HL-60/S4 treated with retinoic acid at 250 ng/mL for 4 days and 3 days (cell line): ENCODE results near the gene KRT77.

ENCODE experiments used
- in situ Hi-C: fragments of 300-500 bp; cut with MboI; formaldehyde crosslinking; loops from 2 replicates; pipeline ENCODE4 v1.7.0; 2022; ENCODE audit warnings: low sequenced_read_pairs

The KRT77 gene

DNA sequence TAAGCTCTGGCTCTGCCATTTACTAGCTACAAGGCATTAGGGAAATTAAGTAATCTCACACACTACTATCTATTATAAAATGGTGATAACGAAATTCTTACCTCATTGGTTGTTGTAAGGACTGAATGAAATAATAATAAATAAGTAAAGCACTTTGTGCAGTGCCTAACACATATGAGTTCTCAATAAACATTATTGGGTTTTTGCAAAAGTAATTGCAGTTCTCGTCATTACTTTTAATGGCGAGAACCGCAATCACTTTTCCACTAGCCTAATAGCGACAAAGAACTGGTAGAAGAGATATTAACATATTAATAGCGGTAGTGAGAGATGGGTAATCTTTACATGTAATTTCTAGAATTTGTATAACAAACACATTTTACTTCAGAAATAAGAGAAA lies 9.2 kb downstream of the KRT77 start:
- in situ Hi-C loops = no loop called here

DNA sequence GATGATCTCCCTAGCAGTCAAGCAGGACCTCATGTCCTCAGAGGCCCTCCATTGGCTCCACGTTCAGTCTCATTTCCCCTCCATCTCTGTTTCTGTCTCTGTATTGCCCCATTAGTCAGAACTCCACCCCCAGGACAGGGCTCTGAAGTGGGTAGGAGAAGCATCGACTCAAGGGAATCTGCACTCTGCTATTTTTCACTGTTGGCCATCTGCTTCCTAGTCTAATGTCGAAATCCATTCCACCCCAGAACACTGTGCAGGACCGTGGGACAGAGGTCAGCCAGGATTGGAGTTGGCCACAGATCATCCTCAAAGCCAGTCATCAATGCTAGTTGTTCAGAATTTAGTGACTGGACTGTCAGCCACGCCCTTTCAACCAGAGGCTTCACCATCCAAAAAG lies 10.1 kb downstream of the KRT77 start:
- in situ Hi-C loops = no loop called here

DNA sequence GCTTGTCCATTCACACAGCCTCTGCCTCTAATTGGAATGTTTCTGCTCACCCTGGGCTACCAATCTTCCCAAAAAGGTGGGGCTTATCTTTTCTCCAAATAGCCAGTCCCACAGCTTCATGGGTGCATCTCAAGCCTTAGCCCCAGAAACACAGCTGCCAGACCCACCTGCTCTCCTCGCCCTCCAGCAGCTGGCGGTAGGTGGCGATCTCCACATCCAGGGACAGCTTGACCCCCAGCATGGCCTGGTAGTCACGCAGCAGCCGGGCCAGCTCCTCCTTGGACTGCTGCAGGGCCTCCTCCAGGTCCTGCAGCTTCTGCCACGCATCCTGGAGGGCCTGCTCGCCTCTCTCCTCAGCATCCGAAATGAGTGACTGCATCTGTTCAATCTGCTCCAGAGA lies 11.1 kb downstream of the KRT77 start:
- in situ Hi-C loops = no loop called here

DNA sequence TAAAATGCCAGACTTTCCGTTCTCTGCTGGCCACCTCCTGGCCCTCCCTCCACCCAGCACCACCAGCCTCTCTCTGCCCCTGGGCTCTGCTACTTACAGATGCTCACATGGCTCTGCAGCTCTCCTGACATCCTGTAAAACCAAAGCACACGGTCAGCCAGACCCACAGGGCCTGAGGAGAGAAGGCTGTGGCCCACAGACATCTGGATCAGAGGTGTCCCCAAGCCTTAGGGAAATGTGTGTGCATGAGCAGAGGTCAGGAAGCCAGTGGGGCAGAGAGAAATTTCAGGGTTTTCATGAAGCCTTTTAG lies 11.5 kb downstream of the KRT77 start:
- in situ Hi-C loops = no loop called here

DNA sequence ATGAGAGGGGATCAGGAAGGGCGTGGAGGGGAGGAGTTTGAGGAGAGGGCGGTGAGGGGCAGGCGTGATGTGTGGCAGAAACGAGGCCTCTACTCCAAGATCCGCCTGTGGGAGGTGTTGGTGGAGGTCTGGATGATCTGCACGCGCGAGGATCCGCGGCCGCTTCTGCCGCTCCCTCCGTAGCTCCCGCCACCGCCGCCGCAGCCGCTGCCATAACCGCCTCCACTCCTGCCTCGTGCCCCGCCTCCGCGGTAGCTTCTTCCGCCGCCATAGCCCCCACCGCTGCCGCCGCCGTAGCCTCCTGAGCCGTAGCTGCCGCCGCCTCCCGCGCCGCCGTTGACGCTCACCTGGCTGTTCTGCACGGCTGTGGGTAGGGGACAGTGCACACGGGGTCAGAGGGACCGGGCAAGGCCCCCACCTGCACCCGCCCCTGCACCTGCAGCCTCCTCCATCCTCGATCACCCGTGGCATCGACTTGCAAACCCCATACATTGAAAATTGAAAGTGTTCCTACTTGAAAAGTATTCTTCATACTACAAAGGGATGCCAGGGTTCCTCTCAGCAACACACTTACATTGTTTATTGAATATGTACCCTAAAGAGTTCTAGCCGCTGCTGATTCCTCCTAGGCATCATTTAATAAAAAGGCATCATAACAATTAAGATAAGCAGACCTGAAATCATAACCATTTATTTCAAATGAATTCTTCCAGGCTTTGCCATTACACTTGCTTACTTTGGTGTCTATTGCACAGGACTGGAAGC lies 12.1 kb downstream of the KRT77 start:
- in situ Hi-C loops = no loop called here

DNA sequence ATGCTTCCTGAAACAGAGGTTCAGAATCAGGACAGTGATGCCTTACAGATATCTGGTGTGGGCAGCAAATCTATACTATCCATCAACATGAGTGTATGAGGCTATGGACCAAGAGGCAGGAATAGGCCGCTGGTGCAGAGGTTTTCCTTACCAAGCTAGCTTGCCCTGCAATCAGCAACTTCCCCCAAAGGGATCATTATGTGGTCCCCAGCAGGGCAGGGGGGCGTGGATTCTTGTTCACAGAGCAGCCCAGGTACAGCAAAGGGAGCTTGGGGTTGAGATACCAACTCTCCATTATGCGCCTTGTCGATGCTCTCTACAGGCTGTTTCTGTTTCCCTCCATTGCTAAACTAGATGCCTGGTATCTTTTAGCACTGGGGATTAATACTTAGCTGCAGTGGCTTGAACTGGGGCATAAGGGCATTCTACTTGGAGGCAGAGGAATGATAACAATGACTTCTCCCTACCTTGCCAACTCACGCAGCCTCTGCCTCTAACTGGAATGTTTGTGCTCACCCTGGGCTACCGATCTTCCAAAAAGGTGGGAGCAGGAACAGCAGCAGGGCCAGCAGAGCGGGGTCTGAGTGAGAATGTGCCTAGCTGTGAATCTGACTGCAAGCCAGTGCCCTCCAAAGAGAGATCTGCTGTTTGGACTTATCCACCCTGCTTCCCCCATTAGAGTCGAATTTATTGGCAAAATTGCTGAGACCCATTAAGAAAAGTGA lies 12.8 kb downstream of the KRT77 start:
- in situ Hi-C loops = no loop called here

DNA sequence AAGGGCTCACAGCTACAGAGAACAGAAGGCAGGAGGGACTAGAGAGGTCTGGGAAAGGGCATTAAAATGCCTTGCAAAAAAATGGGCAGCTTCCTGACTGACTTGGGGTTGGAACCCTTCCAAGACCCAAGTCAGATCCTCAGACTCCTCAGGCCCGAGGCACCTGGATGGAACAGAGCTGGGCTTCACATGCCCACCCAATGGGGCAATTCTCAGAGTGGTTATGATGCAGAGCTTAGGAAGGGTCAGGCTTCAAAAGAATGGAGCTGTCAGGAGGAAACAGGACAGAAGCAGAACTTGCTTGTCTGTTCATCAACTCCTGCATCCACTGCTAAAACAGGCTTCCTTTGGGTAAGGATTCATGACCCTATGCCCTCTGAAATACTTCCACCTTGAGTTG lies 13.4 kb downstream of the KRT77 start:
- in situ Hi-C loops = no loop called here

DNA sequence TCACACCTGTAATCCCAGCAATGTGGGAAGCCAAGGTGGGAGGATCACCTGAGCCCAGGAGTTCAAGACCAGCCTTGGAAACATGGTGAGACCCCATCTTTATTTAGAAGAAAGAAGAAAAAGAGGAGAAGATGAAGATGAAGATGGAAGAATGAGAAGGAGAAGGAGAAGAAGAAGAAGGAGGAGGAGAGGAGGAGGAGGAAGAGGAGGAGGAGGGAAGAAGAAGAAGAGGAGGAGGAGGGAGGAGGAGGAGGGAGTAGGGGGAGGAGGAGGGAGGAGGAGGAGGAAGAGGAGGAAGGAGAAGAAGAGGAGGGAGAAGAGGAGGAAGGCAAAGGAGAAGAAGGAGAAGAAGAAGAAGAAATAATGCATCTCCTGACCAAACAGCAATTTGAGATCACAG lies 14.1 kb downstream of the KRT77 start:
- in situ Hi-C loops = no loop called here

DNA sequence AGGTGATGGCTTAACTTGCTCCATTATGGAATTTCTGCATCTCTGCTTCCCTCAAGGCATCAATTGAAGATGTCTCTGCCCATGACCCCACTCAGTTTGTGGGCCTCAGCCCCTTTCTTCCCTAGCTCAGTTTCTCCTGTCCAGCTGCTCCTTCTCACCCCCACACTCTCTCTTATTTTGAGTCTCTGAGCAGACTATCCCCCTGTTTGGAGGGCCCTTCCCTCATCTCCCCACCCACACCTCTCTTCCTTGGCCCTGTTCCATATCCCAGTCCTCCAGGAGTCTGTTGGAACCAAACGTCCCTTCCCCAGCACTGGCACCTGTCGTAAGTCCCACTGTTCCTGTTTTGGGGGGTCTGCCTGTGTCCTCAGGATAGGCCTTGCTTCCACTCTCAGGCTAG lies 14.8 kb downstream of the KRT77 start:
- in situ Hi-C loops = no loop called here

DNA sequence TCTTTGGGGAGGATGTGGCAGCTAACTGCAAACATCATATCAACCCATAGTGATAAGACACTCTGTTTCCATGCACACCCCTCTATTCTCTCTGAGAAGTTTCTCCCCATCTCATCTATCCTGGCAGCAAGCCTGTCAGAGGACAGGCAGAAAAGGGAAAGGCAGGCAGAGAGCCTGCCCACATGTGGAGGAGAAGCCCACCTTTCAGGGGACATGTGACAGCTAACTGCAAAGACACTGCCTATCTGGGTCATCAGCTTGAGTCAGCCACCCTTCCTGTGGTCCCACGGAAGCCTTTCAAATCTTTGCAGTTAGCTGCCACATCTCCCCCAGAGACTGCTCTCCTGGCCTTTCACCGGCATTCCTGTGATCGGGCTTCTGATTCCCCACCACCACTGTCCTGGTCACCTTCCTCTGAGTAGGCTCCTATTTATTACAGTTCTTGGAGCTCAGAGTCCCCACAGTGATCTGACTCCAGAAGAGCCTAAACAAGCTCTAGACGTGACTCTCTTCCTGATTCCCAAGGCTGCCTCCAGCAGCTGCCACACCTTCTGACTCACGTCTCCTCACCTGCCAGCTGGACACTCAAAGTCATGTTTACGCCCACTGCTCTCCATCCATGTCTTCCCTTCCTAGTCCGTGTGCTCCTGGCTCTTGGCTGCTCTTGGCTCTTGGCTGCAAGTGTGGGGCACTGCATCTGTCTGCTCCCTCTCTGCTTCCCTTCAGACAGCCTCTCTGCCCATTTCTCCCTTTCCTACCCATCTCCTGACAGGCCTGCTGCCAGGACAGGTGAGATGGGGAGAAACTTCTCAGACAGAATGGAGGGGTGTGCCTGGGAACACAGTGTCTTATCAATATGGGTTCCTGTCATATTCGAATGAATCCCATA lies 15.6 kb downstream of the KRT77 start:
- in situ Hi-C loops = no loop called here

DNA sequence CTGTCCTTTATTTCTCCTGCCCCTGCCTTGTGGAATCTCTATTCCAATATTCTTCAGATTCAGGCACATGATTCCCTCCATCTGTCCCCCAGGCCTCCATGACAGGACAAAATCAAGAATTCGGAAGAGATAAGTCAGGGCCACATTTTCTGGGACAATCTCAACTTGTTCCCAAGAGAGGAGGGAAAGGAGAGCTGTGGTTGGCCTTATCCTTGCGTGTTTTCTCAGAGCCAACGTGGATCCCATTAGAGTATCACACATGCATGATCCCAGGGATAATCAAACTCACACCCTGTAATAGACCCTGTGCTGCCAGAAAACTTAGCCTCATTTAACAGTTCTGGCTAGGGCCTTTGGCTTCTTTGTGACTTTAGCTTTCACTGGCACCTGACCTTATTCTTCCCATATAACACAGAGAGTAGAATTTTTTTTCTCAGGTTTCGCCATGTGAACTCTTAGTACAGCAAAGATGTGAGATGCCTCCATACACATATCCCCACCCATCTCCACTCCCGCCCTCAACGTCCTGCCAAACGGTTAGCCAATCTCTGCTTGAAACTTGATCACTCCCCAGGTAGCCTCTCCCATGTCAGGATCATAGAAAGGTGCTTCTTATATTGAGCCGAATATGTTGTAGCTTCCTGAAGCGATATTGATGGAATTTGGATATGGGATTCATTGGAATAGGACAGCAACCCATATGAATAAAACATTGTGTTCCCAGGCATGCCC lies 16.4 kb downstream of the KRT77 start:
- in situ Hi-C loops = no loop called here

DNA sequence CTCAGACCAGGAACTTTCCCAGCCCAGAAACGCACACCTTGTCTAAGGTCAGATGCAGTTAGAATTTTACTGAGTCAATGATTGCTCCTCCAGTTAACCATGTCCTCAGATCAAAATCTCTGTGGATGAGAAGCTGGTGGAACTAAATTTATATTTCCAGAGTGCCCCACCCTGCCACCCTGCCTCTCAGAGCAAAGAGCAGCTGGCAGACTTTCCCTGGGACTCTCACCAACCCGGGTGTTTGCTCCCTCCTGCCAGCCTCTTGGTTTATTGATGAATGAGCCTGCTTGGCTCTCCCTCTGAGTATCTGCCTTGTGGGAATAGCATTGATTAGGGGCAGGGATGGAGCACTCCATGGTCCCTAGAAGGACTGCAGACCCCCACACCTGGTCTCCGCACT lies 17.3 kb downstream of the KRT77 start:
- in situ Hi-C loops = no loop called here

DNA sequence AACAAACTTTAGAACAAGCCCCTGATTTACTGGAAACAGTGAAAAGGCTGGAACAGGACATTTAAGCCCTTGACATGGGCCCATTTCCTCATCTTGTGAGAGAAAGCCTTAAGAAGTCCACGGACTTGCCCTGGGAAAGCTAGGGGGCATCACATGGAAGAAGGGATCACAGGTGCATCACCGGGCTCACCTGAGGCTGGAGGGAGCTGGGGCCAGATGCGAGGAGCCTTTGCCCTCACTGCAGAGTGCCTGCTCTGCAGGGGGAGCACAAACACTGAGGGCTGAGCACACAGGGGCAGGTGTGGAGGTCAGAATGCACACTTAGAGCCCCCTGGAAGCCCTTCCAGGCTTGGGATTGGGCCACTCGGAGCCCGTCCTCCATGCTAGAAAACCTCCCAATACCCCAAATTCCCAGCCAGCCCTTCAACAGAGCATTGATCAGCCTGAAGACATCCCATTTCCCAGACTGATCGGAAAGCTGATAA lies 17.9 kb downstream of the KRT77 start:
- in situ Hi-C loops = no loop called here

DNA sequence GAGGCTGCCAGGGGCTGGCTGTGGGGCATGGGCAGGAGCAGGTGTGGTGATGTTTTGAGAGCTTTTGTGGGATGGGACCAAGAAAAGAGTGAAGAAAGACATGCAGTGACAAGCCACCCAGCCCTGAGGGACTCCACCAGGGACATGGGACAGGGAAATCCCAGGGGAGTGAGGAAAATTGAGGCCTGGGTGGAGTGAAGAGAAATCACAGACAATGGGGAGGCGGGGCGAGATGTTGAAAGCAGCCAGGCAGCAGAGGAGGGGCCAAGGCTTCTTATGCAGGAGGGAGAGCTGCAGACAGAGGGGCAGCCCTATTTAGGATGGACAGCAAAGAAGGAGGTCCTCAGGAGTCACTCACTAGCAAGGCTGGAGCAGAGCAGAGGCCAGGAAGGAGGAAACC lies 18.9 kb downstream of the KRT77 start:
- in situ Hi-C loops = no loop called here

DNA sequence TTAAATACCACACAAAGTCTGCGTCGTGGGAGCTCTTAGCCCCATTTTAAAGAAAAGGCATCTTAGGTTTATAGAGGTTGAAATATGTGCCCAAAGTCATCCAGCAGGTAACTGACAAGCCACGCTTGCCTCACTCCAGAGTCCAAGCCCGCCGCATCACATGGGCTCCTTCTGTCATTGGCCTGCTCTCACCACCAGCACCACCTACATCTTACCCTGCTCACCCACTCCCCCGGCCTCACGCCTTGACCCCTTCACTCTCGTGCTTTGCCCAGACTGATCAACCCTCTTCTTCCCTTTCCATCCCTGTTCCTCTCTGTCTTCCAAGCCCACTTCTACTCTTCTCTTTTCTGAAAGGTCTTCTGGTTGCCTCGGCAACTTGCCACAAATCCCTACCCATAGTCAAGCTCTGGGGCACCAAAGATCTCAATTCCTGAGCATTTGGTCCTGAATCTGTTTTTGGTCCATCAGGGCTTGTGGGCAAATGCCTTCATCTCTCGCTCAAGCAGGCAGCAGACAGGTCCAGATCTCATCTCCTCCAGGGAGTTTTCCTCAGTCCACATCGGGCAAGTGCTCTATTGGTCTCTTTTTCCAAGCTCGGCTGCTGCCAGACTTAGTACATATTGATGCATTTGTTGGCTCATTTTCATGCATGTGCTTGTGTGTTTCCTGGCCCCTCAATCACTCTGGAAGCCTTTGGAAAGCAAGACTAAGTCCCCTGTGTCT lies 19.6 kb downstream of the KRT77 start:
- in situ Hi-C loops = no loop called here

DNA sequence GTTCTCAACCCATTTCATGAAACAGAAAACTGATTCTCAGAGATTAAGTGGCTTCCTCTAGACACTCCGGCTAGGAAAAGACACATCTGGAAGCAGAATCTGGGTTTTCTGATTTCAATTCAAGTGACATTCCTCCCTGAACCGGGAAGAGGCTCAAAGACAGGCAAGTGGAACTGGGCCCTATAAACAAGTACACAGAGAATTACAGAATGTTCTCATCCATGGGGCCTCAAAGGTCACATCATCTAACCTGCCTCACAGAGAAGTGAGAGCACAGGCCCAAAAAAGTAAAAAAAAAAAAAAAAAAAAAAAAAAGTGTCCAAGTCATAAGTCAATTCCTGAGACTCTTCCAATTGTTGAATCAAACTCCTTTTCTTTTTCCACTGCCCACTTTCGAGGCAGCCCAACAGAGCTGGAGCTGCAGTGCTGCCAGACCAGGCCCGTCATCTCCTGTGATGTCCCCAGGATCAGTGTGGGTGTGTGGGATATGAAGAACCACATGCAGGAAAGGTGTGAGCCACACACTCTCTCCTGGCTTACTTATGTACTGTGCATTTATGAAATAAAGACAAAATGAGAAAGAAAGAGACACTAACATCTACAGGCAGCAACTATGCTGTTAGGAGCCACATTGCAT lies 20.3 kb downstream of the KRT77 start:
- in situ Hi-C loops = no loop called here

DNA sequence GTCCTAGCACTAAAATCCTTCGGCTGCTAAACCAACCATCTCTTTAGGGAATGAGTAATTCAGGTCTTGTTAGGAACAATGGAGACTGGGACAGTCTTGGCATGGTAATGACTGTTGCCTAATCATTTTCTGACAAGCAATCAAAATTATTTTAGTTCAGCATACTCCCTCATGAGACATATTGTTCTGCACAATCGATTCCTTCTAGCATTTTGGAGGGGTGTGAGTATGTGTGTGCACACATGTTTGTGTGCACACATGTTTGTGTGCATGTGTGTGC lies 21.0 kb downstream of the KRT77 start:
- in situ Hi-C loops = no loop called here

DNA sequence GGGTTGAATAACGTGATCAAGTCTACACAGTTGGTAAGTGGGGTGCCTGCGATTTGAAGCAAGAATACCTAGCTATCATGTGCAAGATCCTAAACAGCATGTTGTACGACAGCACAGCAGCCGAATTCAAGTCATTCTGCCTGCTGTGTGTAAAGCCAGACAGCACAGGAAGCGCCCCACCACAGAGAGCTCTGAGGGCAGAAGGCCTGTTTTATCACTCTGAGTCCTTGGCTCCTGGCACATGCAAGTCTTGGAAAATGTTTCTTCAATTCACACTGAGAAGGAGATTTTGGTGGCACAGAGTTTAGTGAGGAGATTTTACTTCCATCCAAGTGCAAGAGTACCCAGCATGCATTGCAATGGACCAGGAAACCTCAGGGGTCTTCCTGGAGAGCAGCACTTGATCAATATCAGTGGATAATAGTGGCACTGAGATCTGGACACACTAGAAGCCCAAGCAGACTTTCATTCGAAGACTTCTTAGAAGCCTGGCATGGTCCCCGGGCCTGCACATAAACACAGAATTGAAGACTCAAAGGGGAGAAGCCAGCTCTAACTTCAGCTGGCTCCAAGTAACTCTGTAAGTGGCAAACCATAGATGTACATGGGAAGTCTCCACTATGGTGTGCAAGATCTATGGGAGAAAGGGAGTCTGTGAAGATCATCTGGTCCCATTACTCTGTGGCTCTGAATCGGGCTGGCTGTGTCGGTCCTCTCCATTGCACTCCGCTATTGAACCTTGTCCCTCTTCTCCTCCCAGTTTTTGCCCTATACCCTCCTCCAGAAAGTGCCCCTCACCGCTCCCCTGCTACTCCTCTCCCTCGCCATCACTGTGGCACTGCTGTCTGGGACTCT lies 21.6 kb downstream of the KRT77 start:
- in situ Hi-C loops = no loop called here

DNA sequence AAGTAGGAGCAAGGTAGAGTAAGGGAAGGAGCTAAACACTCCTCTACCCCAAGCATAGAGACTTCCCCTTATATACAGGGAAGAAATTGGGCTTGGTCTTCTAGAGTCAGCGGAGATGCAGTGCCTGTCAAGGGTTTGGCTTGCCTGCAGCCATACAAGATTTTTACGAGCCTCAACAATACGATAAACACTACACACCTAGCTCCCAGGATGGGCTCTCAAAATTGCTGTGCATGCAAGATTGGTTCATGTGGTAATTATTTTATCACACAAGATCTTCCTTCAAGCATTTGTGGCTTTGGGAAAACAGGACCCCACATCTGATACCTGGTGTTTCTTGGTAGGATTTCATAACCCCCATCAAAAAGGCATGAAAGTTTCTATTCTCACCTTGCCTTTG lies 23.0 kb downstream of the KRT77 start, which contains the start of gene KRT1:
Gene KRT1, minus strand, starts transcription at position 45 of the 400 bp plus-strand sequence. CDS start 59 bp downstream, outside the sequence.
- in situ Hi-C loops = no loop called here
